SK-N-SH treated with all-trans-retinoic acid at 6 μM for 48 hours (cell line): ENCODE results near the gene LRRN1.

Source experiments
- ATAC-seq: fragments of 200-7000 bp; cut with Tn5 transposase; 3 replicates; pipeline ENCODE4 v1.9.1; 2020; ENCODE audit warnings: mild to moderate bottlenecking, moderate library complexity
- ARNTL ChIP-seq: fragments of 450-650 bp; formaldehyde crosslinking; IDR thresholded peaks from 2 replicates; pipeline ENCODE4 v1.5.0; 2020; ENCODE audit warnings: low read depth, mild to moderate bottlenecking, moderate library complexity, borderline replicate concordance
- BACH2 ChIP-seq: fragments of 250-450 bp; sonication (Bioruptor Pico); IDR thresholded peaks from 2 replicates; pipeline ENCODE4 v1.9.0; 2021; ENCODE audit warnings: mild to moderate bottlenecking, borderline replicate concordance
- CSDC2 ChIP-seq: fragments of 250-450 bp; sonication (Bioruptor Pico); IDR thresholded peaks from 2 replicates; pipeline ENCODE4 v1.5.0; 2020; ENCODE audit warnings: mild to moderate bottlenecking, moderate library complexity
- CSRNP3 ChIP-seq: fragments of 250-450 bp; sonication (Bioruptor Pico); IDR thresholded peaks from 2 replicates; pipeline ENCODE4 v1.5.1; 2021; ENCODE audit warnings: mild to moderate bottlenecking, moderate library complexity
- ESRRG ChIP-seq: fragments of 250-450 bp; sonication (Bioruptor Pico); IDR thresholded peaks from 2 replicates; pipeline ENCODE4 v1.6.1; 2021; ENCODE audit warnings: mild to moderate bottlenecking
- ISL1 ChIP-seq: fragments of 250-450 bp; sonication (Bioruptor Pico); IDR thresholded peaks from 2 replicates; pipeline ENCODE4 v2.1.2; 2022; ENCODE audit warnings: mild to moderate bottlenecking, moderate library complexity
- OSR1 ChIP-seq: fragments of 250-450 bp; sonication (Bioruptor Pico); IDR thresholded peaks from 2 replicates; pipeline ENCODE4 v1.8.0; 2022; ENCODE audit warnings: moderate library complexity, mild to moderate bottlenecking, inconsistent platforms
- PATZ1 ChIP-seq: fragments of 250-450 bp; sonication (Bioruptor Pico); IDR thresholded peaks from 2 replicates; pipeline ENCODE4 v1.8.0; 2020; ENCODE audit warnings: mild to moderate bottlenecking, moderate library complexity, borderline replicate concordance
- POU6F1 ChIP-seq: fragments of 250-450 bp; sonication (Bioruptor Pico); IDR thresholded peaks from 2 replicates; pipeline ENCODE4 v1.8.0; 2021; ENCODE audit warnings: low read depth, mild to moderate bottlenecking, moderate library complexity, borderline replicate concordance
- PPARA ChIP-seq: fragments of 250-450 bp; sonication (Bioruptor Pico); IDR thresholded peaks from 2 replicates; pipeline ENCODE4 v1.5.0; 2020; ENCODE audit warnings: mild to moderate bottlenecking, borderline replicate concordance
- TCF4 ChIP-seq: fragments of 250-450 bp; sonication (Bioruptor Pico); IDR thresholded peaks from 2 replicates; pipeline ENCODE4 v1.8.0; 2021; ENCODE audit warnings: mild to moderate bottlenecking, moderate library complexity, borderline replicate concordance
- TOX ChIP-seq: fragments of 250-450 bp; sonication (Bioruptor Pico); IDR thresholded peaks from 2 replicates; pipeline ENCODE4 v1.8.0; 2021; ENCODE audit warnings: mild to moderate bottlenecking, moderate library complexity, borderline replicate concordance
- ZC3H10 ChIP-seq: fragments of 250-450 bp; sonication (Bioruptor Pico); IDR thresholded peaks from 2 replicates; pipeline ENCODE4 v1.5.1; 2021; ENCODE audit warnings: mild to moderate bottlenecking, moderate library complexity
- ZFP3 ChIP-seq: fragments of 250-450 bp; sonication (Bioruptor Pico); IDR thresholded peaks from 2 replicates; pipeline ENCODE4 v1.5.0; 2020; ENCODE audit warnings: mild to moderate bottlenecking, moderate library complexity
- ZFP30 ChIP-seq: fragments of 450-650 bp; formaldehyde crosslinking; IDR thresholded peaks from 2 replicates; pipeline ENCODE4 v1.5.0; 2022; ENCODE audit warnings: mild to moderate bottlenecking, moderate library complexity
- ZNF565 ChIP-seq: fragments of 450-650 bp; formaldehyde crosslinking; conservative IDR thresholded peaks from 2 replicates; pipeline ENCODE4 v1.5.0; 2020; ENCODE audit warnings: low read depth, mild to moderate bottlenecking, moderate library complexity
- ZNF70 ChIP-seq: fragments of 450-650 bp; formaldehyde crosslinking; IDR thresholded peaks from 2 replicates; pipeline ENCODE4 v1.5.0; 2020; ENCODE audit warnings: mild to moderate bottlenecking, moderate library complexity
- ZNF8 ChIP-seq: fragments of 450-650 bp; formaldehyde crosslinking; IDR thresholded peaks from 2 replicates; pipeline ENCODE4 v1.5.0; 2020; ENCODE audit warnings: mild to moderate bottlenecking, moderate library complexity
- TF ChIP-seq, protein P1 (sequence below): fragments of 250-450 bp; sonication (Bioruptor Pico); IDR thresholded peaks from 2 replicates; pipeline ENCODE4 v1.5.1; 2020; ENCODE audit warnings: low read depth, mild to moderate bottlenecking, moderate library complexity
- TF ChIP-seq, protein P2 (sequence below): fragments of 250-450 bp; sonication (Bioruptor Pico); IDR thresholded peaks from 2 replicates; pipeline ENCODE4 v1.5.0; 2020; ENCODE audit warnings: mild to moderate bottlenecking, moderate library complexity

LRRN1 gene

DNA sequence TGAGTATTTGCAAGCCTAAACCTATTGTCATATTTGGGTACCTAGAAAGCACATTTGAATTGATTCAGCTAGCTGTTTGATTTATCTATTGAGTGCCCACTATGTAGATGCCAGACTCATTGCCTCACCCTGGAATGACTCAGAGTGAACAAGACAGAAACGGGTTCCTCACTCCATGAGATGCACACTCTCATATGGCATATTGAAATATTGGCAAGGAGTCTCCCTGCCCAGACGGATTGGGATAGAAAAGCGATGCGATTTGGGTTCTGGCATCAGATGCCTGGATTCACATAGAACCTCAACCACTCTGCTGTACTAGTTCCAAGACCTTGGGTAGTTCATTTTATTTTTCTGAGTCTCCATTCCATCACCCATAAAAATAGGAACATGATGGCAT, 22.5 kb downstream of the LRRN1 start:
- TF ChIP-seq ESRRG (CRISPR knock-in tag) (no peak), PATZ1 (no peak), ZNF565 (CRISPR knock-in tag) (no peak), OSR1 (CRISPR knock-in tag) (no peak), BACH2 (CRISPR knock-in tag) (no peak), ZNF70 (CRISPR knock-in tag) (no peak), ZC3H10 (CRISPR knock-in tag) (no peak), CSDC2 (CRISPR knock-in tag) (no peak), TCF4 (CRISPR knock-in tag) (no peak), ZNF8 (no peak), ZFP3 (no peak), ISL1 (CRISPR knock-in tag) (no peak), PPARA (CRISPR knock-in tag) (no peak), ARNTL (CRISPR knock-in tag) (no peak), ZFP30 (CRISPR knock-in tag) (no peak)
- TF ChIP-seq, protein P1, sequence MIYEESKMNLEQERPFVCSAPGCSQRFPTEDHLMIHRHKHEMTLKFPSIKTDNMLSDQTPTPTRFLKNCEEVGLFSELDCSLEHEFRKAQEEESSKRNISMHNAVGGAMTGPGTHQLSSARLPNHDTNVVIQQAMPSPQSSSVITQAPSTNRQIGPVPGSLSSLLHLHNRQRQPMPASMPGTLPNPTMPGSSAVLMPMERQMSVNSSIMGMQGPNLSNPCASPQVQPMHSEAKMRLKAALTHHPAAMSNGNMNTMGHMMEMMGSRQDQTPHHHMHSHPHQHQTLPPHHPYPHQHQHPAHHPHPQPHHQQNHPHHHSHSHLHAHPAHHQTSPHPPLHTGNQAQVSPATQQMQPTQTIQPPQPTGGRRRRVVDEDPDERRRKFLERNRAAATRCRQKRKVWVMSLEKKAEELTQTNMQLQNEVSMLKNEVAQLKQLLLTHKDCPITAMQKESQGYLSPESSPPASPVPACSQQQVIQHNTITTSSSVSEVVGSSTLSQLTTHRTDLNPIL (CRISPR knock-in tag) = no peak
- TF ChIP-seq, protein P2, sequence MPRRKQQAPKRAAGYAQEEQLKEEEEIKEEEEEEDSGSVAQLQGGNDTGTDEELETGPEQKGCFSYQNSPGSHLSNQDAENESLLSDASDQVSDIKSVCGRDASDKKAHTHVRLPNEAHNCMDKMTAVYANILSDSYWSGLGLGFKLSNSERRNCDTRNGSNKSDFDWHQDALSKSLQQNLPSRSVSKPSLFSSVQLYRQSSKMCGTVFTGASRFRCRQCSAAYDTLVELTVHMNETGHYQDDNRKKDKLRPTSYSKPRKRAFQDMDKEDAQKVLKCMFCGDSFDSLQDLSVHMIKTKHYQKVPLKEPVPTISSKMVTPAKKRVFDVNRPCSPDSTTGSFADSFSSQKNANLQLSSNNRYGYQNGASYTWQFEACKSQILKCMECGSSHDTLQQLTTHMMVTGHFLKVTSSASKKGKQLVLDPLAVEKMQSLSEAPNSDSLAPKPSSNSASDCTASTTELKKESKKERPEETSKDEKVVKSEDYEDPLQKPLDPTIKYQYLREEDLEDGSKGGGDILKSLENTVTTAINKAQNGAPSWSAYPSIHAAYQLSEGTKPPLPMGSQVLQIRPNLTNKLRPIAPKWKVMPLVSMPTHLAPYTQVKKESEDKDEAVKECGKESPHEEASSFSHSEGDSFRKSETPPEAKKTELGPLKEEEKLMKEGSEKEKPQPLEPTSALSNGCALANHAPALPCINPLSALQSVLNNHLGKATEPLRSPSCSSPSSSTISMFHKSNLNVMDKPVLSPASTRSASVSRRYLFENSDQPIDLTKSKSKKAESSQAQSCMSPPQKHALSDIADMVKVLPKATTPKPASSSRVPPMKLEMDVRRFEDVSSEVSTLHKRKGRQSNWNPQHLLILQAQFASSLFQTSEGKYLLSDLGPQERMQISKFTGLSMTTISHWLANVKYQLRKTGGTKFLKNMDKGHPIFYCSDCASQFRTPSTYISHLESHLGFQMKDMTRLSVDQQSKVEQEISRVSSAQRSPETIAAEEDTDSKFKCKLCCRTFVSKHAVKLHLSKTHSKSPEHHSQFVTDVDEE = no peak
- no peak for ATAC-seq

- no peak for ATAC-seq
- no peak for TF ChIP-seq POU6F1 (CRISPR knock-in tag)
- TF ChIP-seq ZFP3 = no peak
- TF ChIP-seq CSRNP3 (CRISPR knock-in tag) = no peak
- TF ChIP-seq BACH2 (CRISPR knock-in tag) = no peak
- no peak for TF ChIP-seq PATZ1
Measured at GRCh38 chr3:3825035-3825434, 25.8 kb downstream of the LRRN1 start.

- no peak for ATAC-seq
Measured at GRCh38 chr3:3826521-3826920, 27.3 kb downstream of the LRRN1 start.

More at GRCh38 chr3:3826521-3826920, 27.3 kb downstream of the LRRN1 start:
- TF ChIP-seq ZNF70 (CRISPR knock-in tag) (no peak), ESRRG (CRISPR knock-in tag) (no peak), TOX (CRISPR knock-in tag) (no peak), OSR1 (CRISPR knock-in tag) (no peak), ZFP30 (CRISPR knock-in tag) (no peak), POU6F1 (CRISPR knock-in tag) (no peak), PATZ1 (no peak)
